Activated CD4-positive, alpha-beta memory T cell treated with anti-CD3 and anti-CD28 coated beads for 36 hours (primary cell): ENCODE measurements around the gene JARID2. TPM values are rescaled to one million over a fixed set of nuclear protein-coding genes. Genes with fewer than 3 reads are reported as not detected.

Experiments
- CTCF ChIA-PET: fragments of 350-600 bp; sonication (Branson Sonifier 250); formaldehyde crosslinking; loops from one replicate; lab custom pipeline; 2021; ENCODE audit warnings: antibody characterized with exemption, inconsistent platforms; lab: Charles Lee
- POLR2A ChIA-PET: fragments of 350-600 bp; sonication (Branson Sonifier 250); formaldehyde crosslinking; loops from one replicate; lab custom pipeline; 2021; ENCODE audit warnings: antibody characterized with exemption; lab: Charles Lee
- DNase-seq: peaks from one replicate; pipeline ENCODE4 v3.0.0-alpha.2; 2020
- H3K27ac Mint-ChIP-seq: one replicate; pipeline ENCODE4 v1.8.0; 2021; ENCODE audit warnings: mixed read lengths
- H3K27me3 Mint-ChIP-seq: one replicate; pipeline ENCODE4 v1.8.0; 2021; ENCODE audit warnings: mixed read lengths
- H3K36me3 Mint-ChIP-seq: one replicate; pipeline ENCODE4 v1.8.0; 2021; ENCODE audit warnings: mixed read lengths
- H3K4me1 Mint-ChIP-seq: one replicate; pipeline ENCODE4 v1.8.0; 2021; ENCODE audit warnings: low read depth, mixed read lengths
- H3K4me3 Mint-ChIP-seq: one replicate; pipeline ENCODE4 v1.8.0; 2021; ENCODE audit warnings: mild to moderate bottlenecking, mixed read lengths
- H3K9me3 Mint-ChIP-seq: one replicate; pipeline ENCODE4 v1.8.0; 2021; ENCODE audit warnings: mixed read lengths
- intact Hi-C: fragments of 100-400 bp; cut with micrococcal nuclease; formaldehyde crosslinking; loops from one replicate; pipeline ENCODE4 v1.15.1; 2023
- total RNA-seq, 2 experiments: library from RNA; stranded (reverse); gene quantifications; one replicate each; pipeline ENCODE4 v1.2.3, GENCODE V29; 2021

JARID2 gene
- total RNA-seq, 2 experiments from 2014 or later = 41.4 to 44.0 TPM

DNA sequence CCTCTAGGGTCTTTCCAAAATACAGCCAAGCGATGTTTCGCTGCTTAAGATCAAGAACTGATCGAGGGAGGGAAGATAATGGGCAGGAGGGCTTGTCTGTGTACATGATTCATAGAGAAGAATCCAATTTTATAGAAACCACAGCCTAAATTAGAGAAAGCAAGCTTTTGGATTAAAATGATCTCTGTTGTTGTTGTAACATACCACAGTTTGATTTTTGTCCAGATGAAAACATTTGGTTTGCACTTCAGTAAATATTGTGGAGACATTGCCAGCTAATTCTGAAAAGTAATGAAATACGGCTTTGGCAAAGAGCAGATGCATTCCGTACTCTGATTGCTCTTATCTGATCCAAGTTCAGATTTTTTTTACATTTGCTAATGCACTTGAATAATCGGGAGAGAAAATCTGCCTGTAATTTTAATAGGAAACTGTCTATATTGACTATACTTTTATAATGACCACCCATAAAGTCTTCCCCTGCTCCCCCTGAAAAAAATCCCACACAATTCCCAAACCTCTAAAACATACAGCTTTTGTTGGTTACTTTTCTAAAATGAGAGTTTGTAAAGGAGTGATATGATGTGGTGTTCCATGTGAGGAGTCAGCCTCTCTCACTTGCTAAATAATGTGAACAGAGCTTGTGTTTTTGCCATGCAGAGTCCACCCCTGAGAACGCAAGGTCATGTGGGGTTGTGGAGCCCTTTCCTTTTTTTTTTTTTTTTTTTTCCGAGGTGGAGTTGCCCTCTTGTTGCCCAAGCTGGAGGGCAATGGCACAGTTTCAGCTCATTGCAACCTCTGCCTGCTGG is 217.1 kb downstream of the JARID2 start:
- CTCF ChIA-PET = interaction anchor here (0.8 to 1.4 kb wide), 7 partner anchors 13 to 1158 kb away, joined by 3 to 5 read pairs (median 3); no protein-coding TSS in a partner anchor
- Mint-ChIP-seq H3K4me1 (peaks cover 47% of the 10 kb centered on the region), H3K36me3 (peaks cover 19% of the 10 kb centered on the region), H3K27ac (no peak overlapping the region), H3K27me3 (no peaks in the 10 kb centered on the region), H3K4me3 (no peak overlapping the region), H3K9me3 (no peaks in the 10 kb centered on the region)
- intact Hi-C loops = no loop called here
- POLR2A ChIA-PET = no interaction called here
- no peak for DNase-seq

DNA sequence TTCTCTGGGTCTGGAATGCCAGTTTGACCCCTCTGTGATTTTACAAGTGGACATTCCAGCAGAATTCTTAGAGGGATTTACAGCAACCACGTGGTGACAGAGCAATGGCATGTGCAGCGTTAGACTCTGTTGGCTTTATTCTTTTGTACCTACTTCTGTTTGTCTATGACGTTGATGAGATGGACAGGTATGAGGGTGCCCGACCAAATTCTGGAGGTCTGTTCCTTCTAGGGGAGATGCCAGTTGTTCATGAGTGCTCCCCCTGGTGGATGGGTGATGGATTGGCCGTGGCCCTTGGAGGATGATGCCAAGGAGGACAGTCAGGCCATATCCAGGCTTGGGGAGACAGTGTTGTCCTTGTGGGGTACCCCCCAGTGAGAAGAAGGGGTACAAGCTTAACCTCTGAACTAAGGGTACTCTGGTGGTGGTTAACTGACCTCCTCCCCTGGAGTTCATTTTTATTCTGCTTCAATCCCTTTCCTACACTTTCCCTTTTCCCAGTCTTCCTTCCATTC is 218.4 kb downstream of the JARID2 start:
- POLR2A ChIA-PET = no interaction called here
- peaks cover 29% of the 10 kb centered on the region for H3K36me3 Mint-ChIP-seq
- no peaks in the 10 kb centered on the region for H3K9me3 Mint-ChIP-seq
- H3K4me3 Mint-ChIP-seq = no peak overlapping the region
- peaks cover 40% of the 10 kb centered on the region for H3K4me1 Mint-ChIP-seq
- DNase-seq = peak; percentile 67
- no peak overlapping the region for H3K27ac Mint-ChIP-seq
- CTCF ChIA-PET = interaction anchor here (0.5 to 1.3 kb wide), 7 partner anchors 11 to 119 kb away, joined by 3 to 4 read pairs (median 3); no protein-coding TSS in a partner anchor
- intact Hi-C loops = no loop called here
- H3K27me3 Mint-ChIP-seq = no peaks in the 10 kb centered on the region

- H3K36me3 Mint-ChIP-seq = peaks cover 24% of the 10 kb centered on the region
- no peaks in the 10 kb centered on the region for H3K27me3 Mint-ChIP-seq
- H3K4me1 Mint-ChIP-seq = peaks cover 36% of the 10 kb centered on the region
- no peaks in the 10 kb centered on the region for H3K9me3 Mint-ChIP-seq
- CTCF ChIA-PET = interaction anchor here (1.1 kb wide), 1 partner anchor 9 kb away, joined by 5 read pairs; no protein-coding TSS in a partner anchor
- H3K4me3 Mint-ChIP-seq = no peak overlapping the region
- DNase-seq = no peak
- H3K27ac Mint-ChIP-seq = no peak overlapping the region
- POLR2A ChIA-PET = no interaction called here
- intact Hi-C loops = no loop called here
Measured at GRCh38 chr6:15465212-15465611, 219.3 kb downstream of the JARID2 start.

DNA sequence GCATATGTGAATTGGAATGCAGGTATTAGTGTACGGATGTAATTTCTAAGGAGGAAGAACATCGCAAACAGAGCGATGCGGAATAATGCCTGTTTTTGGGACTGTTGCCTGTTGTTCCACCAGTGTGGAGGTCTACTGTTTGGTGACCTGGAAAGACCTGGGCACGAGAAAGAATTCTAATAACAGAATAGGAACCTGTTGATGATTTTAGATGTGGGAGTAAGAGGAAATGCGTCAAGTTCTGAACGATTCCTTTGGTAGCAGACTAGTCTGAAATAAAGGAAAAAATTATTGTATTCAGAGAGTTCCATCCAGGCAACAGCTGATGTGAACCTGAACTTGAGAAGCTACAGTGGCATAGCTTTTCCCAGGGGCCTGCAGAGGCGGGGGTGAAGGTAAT is 224.9 kb downstream of the JARID2 start:
- ChIA-PET POLR2A (no interaction called here), CTCF (interaction anchor here (1.1 kb wide), 1 partner anchor 30 kb away, joined by 3 read pairs; no protein-coding TSS in a partner anchor)
- Mint-ChIP-seq H3K4me1 (peaks cover 10% of the 10 kb centered on the region), H3K9me3 (no peaks in the 10 kb centered on the region), H3K27ac (no peak overlapping the region), H3K4me3 (no peak overlapping the region), H3K36me3 (peaks cover 47% of the 10 kb centered on the region), H3K27me3 (no peaks in the 10 kb centered on the region)
- no peak for DNase-seq
- intact Hi-C loops = no loop called here

GRCh38 chr6:15472621-15473020 is 226.8 kb downstream of the JARID2 start:
- Mint-ChIP-seq H3K4me1 (peaks cover 18% of the 10 kb centered on the region), H3K27me3 (no peaks in the 10 kb centered on the region), H3K36me3 (peaks cover 50% of the 10 kb centered on the region), H3K4me3 (no peak overlapping the region), H3K9me3 (no peaks in the 10 kb centered on the region), H3K27ac (no peak overlapping the region)
- POLR2A ChIA-PET = no interaction called here
- CTCF ChIA-PET = no interaction called here
- intact Hi-C loops = no loop called here
- DNase-seq = no peak

- ChIA-PET POLR2A (no interaction called here), CTCF (no interaction called here)
- H3K36me3 Mint-ChIP-seq = peaks cover 53% of the 10 kb centered on the region
- H3K4me3 Mint-ChIP-seq = no peak overlapping the region
- intact Hi-C loops = no loop called here
- H3K9me3 Mint-ChIP-seq = no peaks in the 10 kb centered on the region
- peaks cover 22% of the 10 kb centered on the region for H3K4me1 Mint-ChIP-seq
- H3K27me3 Mint-ChIP-seq = no peaks in the 10 kb centered on the region
- no peak for DNase-seq
- H3K27ac Mint-ChIP-seq = no peak overlapping the region
Measured at GRCh38 chr6:15473174-15473573, 227.3 kb downstream of the JARID2 start.

GRCh38 chr6:15473741-15474161 is 227.9 kb downstream of the JARID2 start:
- no peaks in the 10 kb centered on the region for H3K27me3 Mint-ChIP-seq
- no peak for DNase-seq
- H3K4me3 Mint-ChIP-seq = no peak overlapping the region
- H3K27ac Mint-ChIP-seq = no peak overlapping the region
- no peaks in the 10 kb centered on the region for H3K9me3 Mint-ChIP-seq
- ChIA-PET CTCF (interaction anchor here (1.0 kb wide), 1 partner anchor 8 kb away, joined by 5 read pairs; no protein-coding TSS in a partner anchor), POLR2A (no interaction called here)
- intact Hi-C loops = no loop called here
- H3K36me3 Mint-ChIP-seq = peaks cover 47% of the 10 kb centered on the region
- peaks cover 22% of the 10 kb centered on the region for H3K4me1 Mint-ChIP-seq

DNA sequence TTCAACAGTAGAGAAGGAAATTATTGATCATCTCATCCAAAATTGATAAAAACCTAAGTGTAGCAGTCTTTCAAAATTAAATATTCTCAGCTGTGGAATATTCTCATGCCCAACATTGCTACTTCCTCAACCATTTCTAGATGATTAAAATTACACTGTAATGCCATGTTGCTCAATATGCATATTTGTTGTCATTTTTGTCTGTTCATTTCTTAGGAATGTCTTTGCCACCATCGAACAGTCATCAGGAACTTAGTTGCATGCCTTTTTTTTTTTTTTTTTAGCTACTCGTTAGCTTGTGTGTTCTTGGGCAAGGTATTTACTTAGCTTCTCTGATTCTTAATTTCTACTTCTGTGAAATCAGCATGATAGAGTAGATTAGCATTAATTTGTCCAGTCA is 228.3 kb downstream of the JARID2 start:
- no peaks in the 10 kb centered on the region for H3K27me3 Mint-ChIP-seq
- no peak for DNase-seq
- peaks cover 48% of the 10 kb centered on the region for H3K36me3 Mint-ChIP-seq
- ChIA-PET POLR2A (interaction anchor here (0.6 kb wide), 1 partner anchor 108 kb away, joined by 3 read pairs; no protein-coding TSS in a partner anchor), CTCF (interaction anchor here (0.5 to 1.0 kb wide), 4 partner anchors 9 to 151 kb away, joined by 3 to 5 read pairs (median 3); no protein-coding TSS in a partner anchor)
- no peak overlapping the region for H3K27ac Mint-ChIP-seq
- no peak overlapping the region for H3K4me3 Mint-ChIP-seq
- H3K4me1 Mint-ChIP-seq = peaks cover 25% of the 10 kb centered on the region
- intact Hi-C loops = no loop called here
- H3K9me3 Mint-ChIP-seq = no peaks in the 10 kb centered on the region

GRCh38 chr6:15475261-15475660 is 229.4 kb downstream of the JARID2 start:
- Mint-ChIP-seq H3K9me3 (no peaks in the 10 kb centered on the region), H3K4me1 (peaks cover 31% of the 10 kb centered on the region), H3K36me3 (peaks cover 50% of the 10 kb centered on the region), H3K27ac (peak overlapping the region; percentile 25), H3K4me3 (no peak overlapping the region), H3K27me3 (no peaks in the 10 kb centered on the region)
- DNase-seq = no peak
- POLR2A ChIA-PET = no interaction called here
- CTCF ChIA-PET = interaction anchor here (0.8 kb wide), 1 partner anchor 12 kb away, joined by 3 read pairs; no protein-coding TSS in a partner anchor
- intact Hi-C loops = no loop called here

- no peaks in the 10 kb centered on the region for H3K9me3 Mint-ChIP-seq
- peak overlapping the region; percentile 25 for H3K27ac Mint-ChIP-seq
Measured at GRCh38 chr6:15475872-15476271, 230.0 kb downstream of the JARID2 start.

GRCh38 chr6:15476631-15477380 is 230.9 kb downstream of the JARID2 start:
- Mint-ChIP-seq H3K36me3 (peaks cover 50% of the 10 kb centered on the region), H3K9me3 (no peaks in the 10 kb centered on the region), H3K27ac (no peak overlapping the region), H3K27me3 (no peaks in the 10 kb centered on the region), H3K4me3 (no peak overlapping the region), H3K4me1 (peaks cover 43% of the 10 kb centered on the region)
- DNase-seq = no peak
- CTCF ChIA-PET = no interaction called here
- intact Hi-C loops = no loop called here
- POLR2A ChIA-PET = no interaction called here

More at GRCh38 chr6:15475872-15476271, 230.0 kb downstream of the JARID2 start:
- intact Hi-C loops = no loop called here
- Mint-ChIP-seq H3K4me3 (no peak overlapping the region), H3K27me3 (no peaks in the 10 kb centered on the region), H3K4me1 (peaks cover 33% of the 10 kb centered on the region), H3K36me3 (peaks cover 50% of the 10 kb centered on the region)
- ChIA-PET POLR2A (no interaction called here), CTCF (interaction anchor here (0.6 to 0.8 kb wide), 2 partner anchors 12 to 770 kb away, joined by 3 read pairs; no protein-coding TSS in a partner anchor)
- no peak for DNase-seq

GRCh38 chr6:15477746-15478145 is 231.9 kb downstream of the JARID2 start:
- POLR2A ChIA-PET = no interaction called here
- CTCF ChIA-PET = no interaction called here

More at GRCh38 chr6:15477746-15478145, 231.9 kb downstream of the JARID2 start:
- Mint-ChIP-seq H3K4me3 (no peak overlapping the region), H3K36me3 (peaks cover 43% of the 10 kb centered on the region), H3K4me1 (peaks cover 49% of the 10 kb centered on the region), H3K9me3 (no peaks in the 10 kb centered on the region), H3K27me3 (no peaks in the 10 kb centered on the region), H3K27ac (no peak overlapping the region)
- DNase-seq = no peak
- intact Hi-C loops = no loop called here
